Measurements from ENCODE around the gene VGLL4.
"Not testable (repeated sequence)": the region's sequence is repeated elsewhere in the genome, so short reads cannot be mapped to it uniquely, and the experiment has no call there.

The VGLL4 gene

DNA sequence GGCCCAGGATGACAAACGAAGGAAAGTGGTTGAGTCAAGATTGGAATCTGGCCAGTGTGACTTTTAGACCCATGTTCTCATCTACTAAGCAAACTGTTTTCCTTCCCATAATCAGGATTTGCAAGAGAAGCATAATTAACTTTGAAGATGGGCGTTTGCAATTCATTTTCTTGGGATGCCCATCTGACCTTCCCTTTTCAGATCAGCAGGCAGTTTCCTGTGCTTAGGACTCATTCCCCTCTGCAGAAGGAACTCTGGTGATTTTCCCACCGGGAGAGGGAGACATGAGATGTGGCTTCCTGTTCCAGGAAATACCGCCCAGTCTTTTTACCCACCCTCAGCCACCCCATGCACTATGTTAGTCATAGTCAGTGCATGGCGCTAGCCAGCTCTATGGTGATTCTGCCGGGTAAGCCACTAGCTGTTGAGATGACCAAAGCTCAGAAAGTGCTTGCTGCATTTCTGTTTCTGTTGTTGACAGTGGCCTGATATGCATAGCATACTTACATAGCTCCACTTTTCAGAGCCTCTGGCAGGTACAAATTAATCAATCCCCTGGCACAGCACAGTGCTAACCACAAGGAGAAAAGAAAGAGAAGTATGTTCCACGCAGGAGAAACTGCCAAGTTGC is 129.4 kb downstream of the VGLL4 start:
- peak; percentile 94 for ATAC-seq
- TF ChIP-seq ESRRG (CRISPR knock-in tag; IDR thresholded peaks at IDR 0.05) (no peak), SNAI2 (CRISPR knock-in tag; IDR thresholded peaks at IDR 0.05) (no peak), ZC3H10 (CRISPR knock-in tag; IDR thresholded peaks at IDR 0.05) (no peak), BACH2 (CRISPR knock-in tag; IDR thresholded peaks at IDR 0.05; ENCODE audit: borderline replicate concordance) (no peak), ZFP3 (CRISPR knock-in tag; IDR thresholded peaks at IDR 0.05) (no peak)

DNA sequence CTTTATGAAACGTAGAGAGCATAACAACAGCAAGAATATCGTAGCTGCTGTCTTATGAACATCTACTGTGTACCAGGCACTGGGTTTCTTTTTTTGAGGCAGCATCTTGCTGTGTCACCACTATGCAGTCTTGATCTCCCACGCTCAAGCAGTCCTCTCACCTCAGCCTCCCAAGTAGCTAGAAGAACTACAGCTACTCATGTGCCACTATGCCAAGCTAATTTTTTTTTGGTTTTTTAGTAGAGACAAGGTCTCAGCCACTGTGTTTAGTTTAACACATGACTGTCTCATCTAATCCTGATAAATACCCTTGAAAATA is 129.9 kb downstream of the VGLL4 start:
- no peak for TF ChIP-seq CSDC2 (CRISPR knock-in tag; IDR thresholded peaks at IDR 0.05)
- no peak for TF ChIP-seq SNAI2 (CRISPR knock-in tag; IDR thresholded peaks at IDR 0.05)
- no peak for TF ChIP-seq ZC3H10 (CRISPR knock-in tag; IDR thresholded peaks at IDR 0.05)
- no peak for TF ChIP-seq TCF4 (CRISPR knock-in tag; IDR thresholded peaks at IDR 0.05; ENCODE audit: borderline replicate concordance)
- TF ChIP-seq CSRNP3 (CRISPR knock-in tag; IDR thresholded peaks at IDR 0.05) = no peak
- TF ChIP-seq ZFP30 (CRISPR knock-in tag; IDR thresholded peaks at IDR 0.05) = no peak
- no peak for TF ChIP-seq TOX (CRISPR knock-in tag; IDR thresholded peaks at IDR 0.05; ENCODE audit: borderline replicate concordance)
- no peak for TF ChIP-seq GLIS3 (CRISPR knock-in tag; IDR thresholded peaks at IDR 0.05)
- TF ChIP-seq ZFP3 (CRISPR knock-in tag; IDR thresholded peaks at IDR 0.05) = no peak
- TF ChIP-seq, protein P1, sequence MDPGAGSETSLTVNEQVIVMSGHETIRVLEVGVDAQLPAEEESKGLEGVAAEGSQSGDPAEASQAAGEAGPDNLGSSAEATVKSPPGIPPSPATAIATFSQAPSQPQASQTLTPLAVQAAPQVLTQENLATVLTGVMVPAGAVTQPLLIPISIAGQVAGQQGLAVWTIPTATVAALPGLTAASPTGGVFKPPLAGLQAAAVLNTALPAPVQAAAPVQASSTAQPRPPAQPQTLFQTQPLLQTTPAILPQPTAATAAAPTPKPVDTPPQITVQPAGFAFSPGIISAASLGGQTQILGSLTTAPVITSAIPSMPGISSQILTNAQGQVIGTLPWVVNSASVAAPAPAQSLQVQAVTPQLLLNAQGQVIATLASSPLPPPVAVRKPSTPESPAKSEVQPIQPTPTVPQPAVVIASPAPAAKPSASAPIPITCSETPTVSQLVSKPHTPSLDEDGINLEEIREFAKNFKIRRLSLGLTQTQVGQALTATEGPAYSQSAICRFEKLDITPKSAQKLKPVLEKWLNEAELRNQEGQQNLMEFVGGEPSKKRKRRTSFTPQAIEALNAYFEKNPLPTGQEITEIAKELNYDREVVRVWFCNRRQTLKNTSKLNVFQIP (CRISPR knock-in tag; IDR thresholded peaks at IDR 0.05; ENCODE audit: borderline replicate concordance, low read depth) = no peak
- ATAC-seq = peak; percentile 6; the same call in 2 of the 3 replicates

DNA sequence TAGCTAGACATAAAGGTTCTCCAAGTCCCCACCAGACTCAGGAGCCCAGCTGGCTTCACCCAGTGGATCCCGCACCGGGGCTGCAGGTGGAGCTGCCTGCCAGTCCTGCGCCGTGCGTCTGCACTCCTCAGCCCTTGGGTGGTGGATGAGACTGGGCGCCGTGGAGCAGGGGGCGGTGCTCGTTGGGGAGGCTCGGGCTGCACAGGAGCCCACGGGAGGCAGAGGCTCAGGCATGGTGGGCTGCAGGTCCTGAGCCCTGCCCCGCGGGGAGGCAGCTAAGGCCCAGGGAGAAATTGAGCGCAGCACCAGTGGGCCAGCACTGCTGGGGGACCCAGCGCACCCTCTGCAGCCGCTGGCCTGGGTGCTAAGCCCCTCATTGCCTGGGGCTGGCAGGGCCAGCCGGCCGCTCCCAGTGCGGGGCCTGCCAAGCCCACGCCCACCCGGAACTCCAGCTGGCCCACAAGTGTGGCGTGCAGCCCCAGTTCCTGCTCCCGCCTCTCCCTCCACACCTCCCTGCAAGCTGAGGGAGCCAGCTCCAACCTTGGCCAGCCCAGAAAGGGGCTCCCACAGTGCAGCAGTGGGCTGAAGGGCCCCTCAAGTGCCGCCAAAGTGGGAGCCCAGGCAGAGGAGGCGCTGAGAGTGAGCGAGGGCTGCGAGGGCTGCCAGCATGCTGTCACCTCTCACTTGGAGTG is 130.4 kb downstream of the VGLL4 start:
- not testable (repeated sequence) for ATAC-seq

DNA sequence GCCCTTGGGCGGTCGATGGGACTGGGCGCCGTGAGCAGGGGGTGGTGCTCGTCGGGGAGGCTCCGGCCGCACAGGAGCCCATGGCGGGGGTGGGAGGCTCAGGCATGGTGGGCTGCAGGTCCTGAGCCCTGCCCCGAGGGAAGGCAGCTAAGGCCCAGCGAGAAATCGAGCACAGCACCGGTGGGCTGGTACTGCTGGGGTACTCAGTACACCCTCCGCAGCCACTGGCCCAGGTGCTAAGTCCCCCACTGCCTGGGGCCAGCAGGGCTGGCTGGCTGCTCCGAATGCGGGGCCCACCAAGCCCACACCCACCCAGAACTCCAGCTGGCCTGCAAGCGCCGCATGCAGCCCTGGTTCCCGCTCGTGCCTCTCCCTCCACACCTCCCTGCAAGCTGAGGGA is 132.1 kb downstream of the VGLL4 start:
- not testable (repeated sequence) for ATAC-seq

DNA sequence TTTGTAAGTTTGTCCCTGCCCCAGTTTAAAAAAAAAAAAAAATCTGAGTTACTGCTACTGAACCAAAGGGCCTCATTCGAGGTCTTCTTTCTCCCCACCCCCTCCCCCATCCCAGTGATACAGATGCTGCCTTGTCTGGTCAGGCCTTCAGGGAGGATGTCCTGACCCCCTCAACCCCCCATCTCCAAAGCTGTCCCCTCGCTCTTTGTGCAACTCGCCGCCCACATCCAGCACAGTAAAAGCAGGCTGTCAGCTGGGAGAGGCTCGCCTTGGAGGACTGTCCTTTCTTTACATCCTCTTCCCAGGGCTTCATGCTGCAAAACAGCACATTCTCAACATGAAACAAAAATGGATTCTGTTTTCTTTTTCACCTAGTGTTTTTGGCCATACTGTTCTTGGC is 133.4 kb downstream of the VGLL4 start:
- ATAC-seq = no peak
- no peak for TF ChIP-seq ZC3H10 (CRISPR knock-in tag; IDR thresholded peaks at IDR 0.05)

DNA sequence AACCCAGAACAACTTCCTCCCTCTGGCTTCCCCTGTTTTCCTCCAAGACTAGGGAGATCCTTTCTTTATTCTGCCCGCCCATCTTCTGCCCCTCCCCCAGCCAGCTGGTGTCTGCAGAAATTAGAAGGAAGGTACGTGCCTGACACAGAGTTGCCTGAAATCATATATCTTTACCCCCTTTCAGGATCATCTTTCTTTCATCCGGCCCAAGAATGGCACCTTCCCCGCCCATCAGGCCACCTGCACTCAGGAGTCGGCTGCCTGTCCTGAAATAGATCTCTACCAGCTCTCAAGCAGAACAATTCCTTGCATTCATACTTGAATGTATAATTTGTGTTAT is 133.7 kb downstream of the VGLL4 start:
- no peak for TF ChIP-seq OSR1 (CRISPR knock-in tag; IDR thresholded peaks at IDR 0.05)
- TF ChIP-seq ZFP3 (CRISPR knock-in tag; IDR thresholded peaks at IDR 0.05) = no peak
- ATAC-seq = peak; percentile 8

DNA sequence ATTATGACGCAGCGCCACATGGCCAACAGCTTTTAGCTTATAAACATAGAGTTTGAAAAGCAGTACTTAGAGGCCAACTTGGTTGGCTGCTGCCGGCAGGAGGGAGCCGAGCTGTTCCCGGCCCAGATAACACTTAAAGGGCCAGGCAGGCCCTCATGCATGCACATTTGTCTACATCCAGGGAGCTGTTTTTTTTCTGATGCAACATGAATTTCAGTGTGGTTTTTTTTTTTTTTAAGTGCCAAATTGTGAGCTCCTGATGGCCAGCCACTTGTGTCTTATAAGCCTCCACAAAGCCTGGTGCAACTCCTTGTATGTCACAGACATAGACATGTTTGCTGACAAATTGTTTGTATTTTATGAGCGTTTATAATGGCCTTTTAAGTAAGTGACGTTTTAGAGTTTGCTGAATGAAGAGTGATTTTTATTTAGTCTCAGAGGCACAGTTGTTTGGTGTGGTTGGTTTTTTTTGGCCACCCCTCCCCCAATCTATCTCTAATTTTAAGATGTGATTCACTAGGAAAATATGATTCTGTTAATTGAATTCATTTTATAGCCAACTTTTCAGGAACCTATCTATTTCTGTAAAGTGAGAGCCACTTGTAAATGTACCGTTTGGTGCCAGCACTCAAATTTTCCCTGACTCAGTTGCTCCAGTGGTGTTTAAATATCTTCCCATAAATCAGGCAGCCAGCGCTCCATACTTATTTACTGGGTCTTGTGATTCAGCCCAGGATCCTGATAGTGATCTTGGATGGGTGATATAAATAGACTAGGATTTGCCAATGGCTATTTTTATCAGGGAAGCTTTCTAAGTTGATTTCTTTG is 134.3 kb downstream of the VGLL4 start:
- TF ChIP-seq, protein P2, sequence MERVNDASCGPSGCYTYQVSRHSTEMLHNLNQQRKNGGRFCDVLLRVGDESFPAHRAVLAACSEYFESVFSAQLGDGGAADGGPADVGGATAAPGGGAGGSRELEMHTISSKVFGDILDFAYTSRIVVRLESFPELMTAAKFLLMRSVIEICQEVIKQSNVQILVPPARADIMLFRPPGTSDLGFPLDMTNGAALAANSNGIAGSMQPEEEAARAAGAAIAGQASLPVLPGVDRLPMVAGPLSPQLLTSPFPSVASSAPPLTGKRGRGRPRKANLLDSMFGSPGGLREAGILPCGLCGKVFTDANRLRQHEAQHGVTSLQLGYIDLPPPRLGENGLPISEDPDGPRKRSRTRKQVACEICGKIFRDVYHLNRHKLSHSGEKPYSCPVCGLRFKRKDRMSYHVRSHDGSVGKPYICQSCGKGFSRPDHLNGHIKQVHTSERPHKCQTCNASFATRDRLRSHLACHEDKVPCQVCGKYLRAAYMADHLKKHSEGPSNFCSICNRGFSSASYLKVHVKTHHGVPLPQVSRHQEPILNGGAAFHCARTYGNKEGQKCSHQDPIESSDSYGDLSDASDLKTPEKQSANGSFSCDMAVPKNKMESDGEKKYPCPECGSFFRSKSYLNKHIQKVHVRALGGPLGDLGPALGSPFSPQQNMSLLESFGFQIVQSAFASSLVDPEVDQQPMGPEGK (CRISPR knock-in tag; IDR thresholded peaks at IDR 0.05; ENCODE audit: borderline replicate concordance) = no peak
- TF ChIP-seq TCF4 (CRISPR knock-in tag; IDR thresholded peaks at IDR 0.05; ENCODE audit: borderline replicate concordance) = peak; percentile 49; the same call in 1 of the 2 replicates
- TF ChIP-seq ARNTL (CRISPR knock-in tag; IDR thresholded peaks at IDR 0.05; ENCODE audit: borderline replicate concordance, low read depth) = no peak
- TF ChIP-seq ISL1 (CRISPR knock-in tag; IDR thresholded peaks at IDR 0.05) = peak; percentile 55
- TF ChIP-seq ZNF565 (CRISPR knock-in tag; conservative IDR thresholded peaks at IDR 0.05; ENCODE audit: low read depth) = no peak
- ATAC-seq = peak; percentile 95

Data from SK-N-SH treated with all-trans-retinoic acid at 6 μM for 48 hours (cell line).